ENCODE measurements around the gene PCBP4.
A peak's percentile ranks its signal among the peaks of the same experiment; 100 is the strongest.

Gene PCBP4

GRCh38 chr3:52007291-52007690, 40.0 kb upstream of the PCBP4 start:
- no peak for DNase-seq (ENCODE audit: low read depth)
- H3K4me3 ChIP-seq (replicated peaks; ENCODE audit: low read depth, low read length), result no peak overlapping the region
- TF ChIP-seq CTCF (IDR thresholded peaks at IDR 0.05; ENCODE audit: low read length, missing control alignments), result no peak

GRCh38 chr3:52006820-52007133, 39.5 kb upstream of the PCBP4 start:
- TF ChIP-seq CTCF (IDR thresholded peaks at IDR 0.05; ENCODE audit: low read length, missing control alignments), result no peak
- no peak overlapping the region for H3K4me3 ChIP-seq (replicated peaks; ENCODE audit: low read depth, low read length)
- no peak for DNase-seq (ENCODE audit: low read depth)

GRCh38 chr3:52006017-52006819, 39.0 kb upstream of the PCBP4 start:
- DNase-seq (ENCODE audit: low read depth), result no peak
- no peak overlapping the region for H3K4me3 ChIP-seq (replicated peaks; ENCODE audit: low read depth, low read length)
- TF ChIP-seq CTCF (IDR thresholded peaks at IDR 0.05; ENCODE audit: low read length, missing control alignments), result no peak

- peak; percentile 61 for DNase-seq (ENCODE audit: low read depth)
- TF ChIP-seq CTCF (IDR thresholded peaks at IDR 0.05; ENCODE audit: low read length, missing control alignments), result no peak
- no peak overlapping the region for H3K4me3 ChIP-seq (replicated peaks; ENCODE audit: low read depth, low read length)
Observed at GRCh38 chr3:52005571-52005986, 38.3 kb upstream of the PCBP4 start.

- no peak overlapping the region for H3K4me3 ChIP-seq (replicated peaks; ENCODE audit: low read depth, low read length)
- no peak for DNase-seq (ENCODE audit: low read depth)
- no peak for TF ChIP-seq CTCF (IDR thresholded peaks at IDR 0.05; ENCODE audit: low read length, missing control alignments)
Observed at GRCh38 chr3:52004906-52005395, 37.7 kb upstream of the PCBP4 start.

- DNase-seq (ENCODE audit: low read depth), result peak; percentile 69
- peak; percentile 69 for TF ChIP-seq CTCF (IDR thresholded peaks at IDR 0.05; ENCODE audit: low read length, missing control alignments)
- no peak overlapping the region for H3K4me3 ChIP-seq (replicated peaks; ENCODE audit: low read depth, low read length)
Observed at GRCh38 chr3:52004163-52004787, 37.0 kb upstream of the PCBP4 start.
